ENCODE measurements around the gene C17orf107.
"Not testable (repeated sequence)": the region's sequence is repeated elsewhere in the genome, so short reads cannot be mapped to it uniquely, and the experiment has no call there.

GRCh38 chr17:4906642-4907041 is 7.3 kb downstream of the C17orf107 start:
- TF ChIP-seq GABPA (IDR thresholded peaks at IDR 0.05; ENCODE audit: low read depth); CTCF (IDR thresholded peaks at IDR 0.05); YY1 (IDR thresholded peaks at IDR 0.05; ENCODE audit: low read depth); REST (IDR thresholded peaks at IDR 0.05; ENCODE audit: low read depth, low read length): not testable (repeated sequence)
